HepG2 (cell line): ENCODE measurements around the gene TTC17. TPM values are rescaled to one million over a fixed set of nuclear protein-coding genes. Genes with fewer than 3 reads are reported as not detected.
"Not testable (repeated sequence)": the region's sequence is repeated elsewhere in the genome, so short reads cannot be mapped to it uniquely, and the experiment has no call there.

Experiments used
- ATAC-seq: fragments of 200-7000 bp; cut with Tn5 transposase; 3 replicates; pipeline ENCODE4 v1.9.1; 2020; ENCODE audit warnings: mild to moderate bottlenecking, moderate library complexity
- BruUV-seq: library from RNA; stranded (reverse); fragments of 400-500 nt; replicated peaks from 2 replicates; lab custom pipeline; 2021; lab: Mats Ljungman, UMichigan
- CTCF ChIA-PET: fragments of 300-600 bp; formaldehyde crosslinking; extraction: SDS; loops from one replicate; lab custom pipeline; 2021; ENCODE audit warnings: low total read pairs, inconsistent platforms, low intra/inter-chr PET ratio; lab: Yijun Ruan, JAX
- POLR2A ChIA-PET: fragments of 350-600 bp; sonication (Branson Sonifier 250); formaldehyde crosslinking; loops from one replicate; lab custom pipeline; 2020; ENCODE audit warnings: antibody characterized with exemption, inconsistent platforms; lab: Yijun Ruan, JAX
- DNase-seq: peaks from one replicate; pipeline ENCODE4 v3.0.0-alpha.2; 2015; ENCODE audit warnings: low spot score
- FAIRE-seq: peaks from 3 replicates; lab custom pipeline; 2011; peaks lifted over from hg19 to GRCh38; lab: Jason Lieb, UNC
- H2AFZ ChIP-seq: one replicate; pipeline ENCODE4 v1.6.1; 2011; ENCODE audit warnings: low read length, inconsistent platforms
- H3K27ac ChIP-seq: fragments of 300-600 bp; 3 replicates; pipeline ENCODE4 v1.8.0; 2011; ENCODE audit warnings: mixed run types, mild to moderate bottlenecking, mixed read lengths, low read length, inconsistent platforms; ENCODE audit not compliant: insufficient read depth; ENCODE audit errors: extremely low read length
- H3K27me3 ChIP-seq, 2 experiments: fragments of 200-600 bp in 1 of 2; 2 replicates in 1 of 2; 3 replicates in 1 of 2; pipeline versions ENCODE4 v1.6.0 to v1.8.0; 2011; ENCODE audit warnings: low read length in 2 of 2, mild to moderate bottlenecking in 2 of 2, moderate library complexity in 2 of 2, inconsistent platforms in 1 of 2; ENCODE audit not compliant: insufficient read depth in 2 of 2, control insufficient read depth in 1 of 2
- H3K36me3 ChIP-seq, 2 experiments: fragments of 200-600 bp in 1 of 2; replicated peaks in 1 of 2; 2 replicates in 1 of 2; 3 replicates in 1 of 2; pipeline versions ENCODE4 v1.5.1 to v1.8.0; 2011; ENCODE audit warnings: low read length in 2 of 2, inconsistent platforms in 1 of 2; ENCODE audit not compliant: insufficient read depth in 2 of 2, control insufficient read depth in 1 of 2
- H3K4me1 ChIP-seq: 2 replicates; pipeline ENCODE4 v1.5.1; 2012; ENCODE audit warnings: low read length, inconsistent platforms; ENCODE audit not compliant: insufficient read depth
- H3K4me2 ChIP-seq: 2 replicates; pipeline ENCODE4 v1.6.0; 2011; ENCODE audit warnings: low read depth, low read length, inconsistent platforms
- H3K4me3 ChIP-seq, 3 experiments: fragments of 200-600 bp in 1 of 3; sonication (generic), shearing (Covaris generic) in 1 of 3; replicated peaks in 1 of 3; 2 replicates each; pipeline ENCODE4 v1.5.1; 2011 to 2016; ENCODE audit warnings: low read length in 3 of 3, inconsistent platforms in 2 of 3, low read depth in 2 of 3, mild to moderate bottlenecking in 2 of 3, control low read depth in 1 of 3, mixed read lengths in 1 of 3; ENCODE audit not compliant: insufficient read depth in 1 of 3
- H3K79me2 ChIP-seq: one replicate; pipeline ENCODE4 v1.6.1; 2011; ENCODE audit warnings: low read length, inconsistent platforms; ENCODE audit not compliant: insufficient read depth
- H3K9ac ChIP-seq: 2 replicates; pipeline ENCODE4 v1.6.0; 2011; ENCODE audit warnings: mild to moderate bottlenecking, low read depth, low read length, inconsistent platforms; ENCODE audit not compliant: insufficient read depth
- H3K9me3 ChIP-seq: 2 replicates; pipeline ENCODE4 v1.5.1; 2012; ENCODE audit warnings: mild to moderate bottlenecking, low read length
- H4K20me1 ChIP-seq: 2 replicates; pipeline ENCODE4 v1.6.0; 2011; ENCODE audit warnings: inconsistent platforms, mild to moderate bottlenecking, low read length, moderate library complexity; ENCODE audit not compliant: insufficient read depth
- ERF ChIP-seq: IDR thresholded peaks from 2 replicates; pipeline ENCODE4 v1.6.1; 2018; ENCODE audit warnings: missing biosample characterization, missing genetic modification reagents
- HOXA9 ChIP-seq: sonication (generic); formaldehyde crosslinking; IDR thresholded peaks from 2 replicates; pipeline ENCODE4 v1.8.1; 2022; ENCODE audit warnings: missing genetic modification reagents, mild to moderate bottlenecking, moderate library complexity, borderline replicate concordance
- MNT ChIP-seq: fragments of 450-650 bp; IDR thresholded peaks from 2 replicates; pipeline ENCODE4 v1.6.1; 2016
- SP5 ChIP-seq: IDR thresholded peaks from 2 replicates; pipeline ENCODE4 v1.6.1; 2016; ENCODE audit warnings: low read depth, borderline replicate concordance
- ZGPAT ChIP-seq: IDR thresholded peaks from 2 replicates; pipeline ENCODE4 v1.6.1; 2016; ENCODE audit warnings: mild to moderate bottlenecking
- ZNF296 ChIP-seq: sonication (generic); formaldehyde crosslinking; conservative IDR thresholded peaks from 2 replicates; pipeline ENCODE4 v1.5.0; 2020; ENCODE audit warnings: mild to moderate bottlenecking, missing genetic modification reagents
- whole genome bisulfite sequencing: methylation state at CpG from one replicate; pipeline ENCODE4 v1.1.6; 2017; ENCODE audit warnings: low lambda C conversion rate; 5-methylcytosine and 5-hydroxymethylcytosine counted together
- in situ Hi-C: cut with HindIII; loops from 2 replicates; pipeline ENCODE4 v1.10.0; 2017; ENCODE audit warnings: low pct_unique_long_range_greater_than_20kb; ENCODE audit not compliant: extremely low pct_ligation_motif_present
- intact Hi-C: fragments of 100-400 bp; cut with micrococcal nuclease; formaldehyde crosslinking; loops from one replicate; pipeline ENCODE4 v1.10.0; 2022; ENCODE audit not compliant: unreplicated experiment
- polyA plus RNA-seq, 8 experiments: library from polyadenylated mRNA; depleted of rRNA in 3 of 8; stranded (reverse) in 7 of 8; unstranded in 1 of 8; fragments of >200 nt; fragmentation: Illumina TruSeq in 4 of 8; extraction: Trizol in 4 of 8; gene quantifications; 2 replicates each; pipeline versions ENCODE4 v1.2.1 to v1.2.3, GENCODE V29; 2011 to 2016; ENCODE audit warnings: low read depth in 4 of 8, missing spikeins in 1 of 8, mixed read lengths in 1 of 8; ENCODE audit not compliant: insufficient read depth in 1 of 8
- total RNA-seq, 5 experiments: library from RNA; depleted of rRNA; stranded (reverse); fragments of >200 nt; fragmentation: Illumina TruSeq; extraction: Trizol; gene quantifications; 2 replicates each; pipeline ENCODE4 v1.2.3, GENCODE V29; 2016; ENCODE audit warnings: low read depth in 1 of 5
- TF ChIP-seq, protein P1 (sequence below): sonication (generic); formaldehyde crosslinking; IDR thresholded peaks from 2 replicates; pipeline ENCODE4 v1.4.0; 2020; ENCODE audit warnings: missing genetic modification reagents, borderline replicate concordance

Gene TTC17
- total and polyA plus RNA-seq, 2 of the 13 experiments (the other 11 are each of a cell fraction or from before 2014, with no cell fraction given) = 55.9 to 99.7 TPM

DNA sequence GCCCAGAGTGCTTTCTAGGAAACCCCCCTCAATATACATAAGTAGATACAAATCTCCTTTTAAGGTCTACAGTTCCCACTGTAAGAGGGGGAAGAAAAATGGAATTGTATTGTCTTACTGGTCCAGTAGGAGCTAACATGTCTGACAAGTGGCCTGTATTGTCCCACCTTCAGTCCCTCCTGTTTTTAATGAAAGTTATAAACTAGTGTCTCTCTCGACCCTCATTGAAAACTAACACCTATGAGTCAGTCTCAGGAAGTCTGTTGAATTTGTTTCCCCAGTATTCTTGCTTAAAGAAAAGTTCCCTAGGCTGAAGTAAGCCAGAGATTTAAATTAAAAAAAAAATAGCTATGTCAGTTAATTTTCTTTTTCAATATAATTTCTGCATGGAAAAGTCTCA lies 69.3 kb downstream of the TTC17 start:
- no peaks in the 10 kb centered on the region for H3K36me3 ChIP-seq
- no peak overlapping the region for H3K4me2 ChIP-seq
- no peak overlapping the region for H2AFZ ChIP-seq
- no peak overlapping the region for H3K4me3 ChIP-seq
- ATAC-seq = no peak
- H3K4me1 ChIP-seq = no peaks in the 10 kb centered on the region
- no peak for FAIRE-seq
- H3K27ac ChIP-seq = no peak overlapping the region
- no TSS peak for BruUV-seq
- H4K20me1 ChIP-seq = no peaks in the 10 kb centered on the region
- no peaks in the 10 kb centered on the region for H3K79me2 ChIP-seq
- no peak for DNase-seq
- no peak for TF ChIP-seq HOXA9
- TF ChIP-seq, protein P1, sequence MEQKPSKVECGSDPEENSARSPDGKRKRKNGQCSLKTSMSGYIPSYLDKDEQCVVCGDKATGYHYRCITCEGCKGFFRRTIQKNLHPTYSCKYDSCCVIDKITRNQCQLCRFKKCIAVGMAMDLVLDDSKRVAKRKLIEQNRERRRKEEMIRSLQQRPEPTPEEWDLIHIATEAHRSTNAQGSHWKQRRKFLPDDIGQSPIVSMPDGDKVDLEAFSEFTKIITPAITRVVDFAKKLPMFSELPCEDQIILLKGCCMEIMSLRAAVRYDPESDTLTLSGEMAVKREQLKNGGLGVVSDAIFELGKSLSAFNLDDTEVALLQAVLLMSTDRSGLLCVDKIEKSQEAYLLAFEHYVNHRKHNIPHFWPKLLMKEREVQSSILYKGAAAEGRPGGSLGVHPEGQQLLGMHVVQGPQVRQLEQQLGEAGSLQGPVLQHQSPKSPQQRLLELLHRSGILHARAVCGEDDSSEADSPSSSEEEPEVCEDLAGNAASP (CRISPR knock-in tag) = no peak
- no peak for TF ChIP-seq SP5
- TF ChIP-seq ZGPAT = no peak
- TF ChIP-seq ERF = no peak
- no peak for TF ChIP-seq ZNF296
- TF ChIP-seq, all 625 proteins: peak for 0
- Histone ChIP-seq H3K27me3 (no peaks in the 10 kb centered on the region), H3K9ac (no peak overlapping the region), H3K9me3 (no peaks in the 10 kb centered on the region)
- CTCF ChIA-PET = no interaction called here
- in situ Hi-C loops (no loop called here), intact Hi-C loops (no loop called here)
- POLR2A ChIA-PET = no interaction called here
- 96% methylated on average over 1 of the region's 1 CpG for WGBS

GRCh38 chr11:43430916-43431315 lies 72.2 kb downstream of the TTC17 start:
- in situ Hi-C loops, FAIRE-seq, H3K27ac ChIP-seq, H3K4me3 ChIP-seq, POLR2A ChIA-PET, H3K79me2 ChIP-seq, ATAC-seq, intact Hi-C loops, H3K4me1 ChIP-seq, H4K20me1 ChIP-seq, H3K27me3 ChIP-seq, H3K36me3 ChIP-seq, H3K9ac ChIP-seq, H2AFZ ChIP-seq, CTCF ChIA-PET, H3K9me3 ChIP-seq, BruUV-seq, H3K4me2 ChIP-seq, DNase-seq: not testable (repeated sequence)
- WGBS = 100% methylated on average over 1 of the region's 1 CpG
- TF ChIP-seq MNT = 0 out of 2 replicates have a peak, but pooled peaks have one; percentile 14
